HG02763 (cell line): ENCODE measurements around the gene GLIS2.
A peak's percentile ranks its signal among the peaks of the same experiment; 100 is the strongest.

Experiments
- ATAC-seq: cut with Tn5 transposase; IDR thresholded peaks from one replicate; pipeline ENCODE4 v1.9.1; 2021; ENCODE audit warnings: mild to moderate bottlenecking, moderate library complexity; ENCODE audit not compliant: unreplicated experiment

The GLIS2 gene

DNA sequence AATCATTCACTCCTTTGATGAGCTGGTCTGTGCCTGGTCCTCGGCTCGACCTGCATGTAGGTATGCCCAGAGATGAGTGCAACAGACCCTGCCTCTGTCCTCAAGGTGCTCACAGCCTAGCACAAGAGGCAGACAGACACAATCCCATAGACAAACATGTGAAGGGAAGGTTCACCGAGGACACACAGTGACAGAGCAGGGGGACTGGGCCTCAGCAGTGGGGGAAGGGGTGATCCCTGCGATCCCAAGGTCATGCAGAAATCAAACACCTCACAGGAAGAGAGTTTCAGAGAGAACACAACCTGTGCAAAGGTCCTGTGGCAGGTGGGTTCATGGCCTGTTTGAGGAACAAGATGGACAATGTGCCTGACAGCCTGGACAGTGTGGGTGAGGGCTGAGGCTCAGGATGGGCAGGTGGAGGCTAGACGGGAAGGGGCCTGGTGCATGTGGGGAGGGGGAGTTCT is 51.6 kb downstream of the GLIS2 start:
- no peak for ATAC-seq

DNA sequence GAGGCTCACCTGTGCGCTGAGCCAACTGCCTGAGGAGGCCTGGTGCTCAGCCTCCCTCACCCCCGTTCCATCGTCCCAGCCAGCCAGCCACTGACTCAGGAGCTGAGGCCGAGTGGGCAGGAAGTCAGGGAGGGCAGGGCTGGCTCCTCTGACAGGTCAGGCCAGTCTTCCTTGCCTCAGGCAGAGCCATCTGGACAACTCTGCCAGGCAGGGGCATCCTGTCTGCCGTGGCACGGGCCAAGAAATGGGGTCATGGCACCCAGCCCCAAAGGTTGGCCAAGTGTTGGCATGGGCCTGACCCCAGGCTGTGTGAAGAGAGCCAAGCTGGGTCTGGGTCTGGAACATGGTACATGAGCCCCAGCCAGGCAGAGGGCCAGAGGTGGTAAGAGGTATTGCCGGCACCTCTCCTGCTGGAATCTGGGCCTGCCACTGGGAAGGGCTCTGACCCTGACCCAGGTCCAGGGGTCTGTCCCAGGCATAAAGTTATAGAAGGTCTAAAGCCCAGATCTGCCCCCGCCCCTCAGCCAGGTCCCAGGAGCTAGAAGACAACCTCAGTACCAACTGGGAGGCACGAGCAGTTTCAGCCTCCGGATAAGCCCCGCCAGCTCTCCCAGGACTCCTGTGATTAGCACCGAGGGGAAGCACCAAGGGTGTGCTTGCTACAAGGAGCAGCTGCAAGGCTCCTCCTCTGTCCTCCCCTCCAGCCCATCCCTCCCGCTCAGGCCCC is 53.3 kb downstream of the GLIS2 start:
- no peak for ATAC-seq

DNA sequence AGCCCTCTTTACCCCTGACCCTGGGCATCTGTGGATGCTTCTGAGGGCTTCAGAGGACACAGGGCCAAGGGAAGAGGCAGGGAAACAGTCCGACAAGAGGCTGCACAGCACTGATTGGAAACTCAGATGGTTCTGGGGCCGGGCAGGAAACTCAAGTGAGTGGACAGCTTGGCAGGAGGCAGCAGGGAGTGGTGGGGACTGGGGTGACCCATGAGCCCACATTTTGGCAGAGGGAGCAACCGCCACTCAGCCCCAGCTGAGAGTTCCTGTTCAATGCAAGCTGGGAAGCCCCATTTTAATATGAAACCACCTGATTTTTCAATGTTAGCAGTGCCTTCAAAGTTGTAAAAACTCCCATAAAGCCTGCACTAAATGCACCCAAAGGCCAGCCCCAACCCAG is 54.3 kb downstream of the GLIS2 start:
- no peak for ATAC-seq

GRCh38 chr16:4370570-4371356 is 54.9 kb downstream of the GLIS2 start:
- ATAC-seq = no peak

GRCh38 chr16:4371357-4372000 is 55.6 kb downstream of the GLIS2 start, which contains the start of gene VASN:
Gene VASN, plus strand, starts transcription at chr16:4371848. Its CDS starts 9,030 bp downstream, at chr16:4380878.
- ATAC-seq = peak; percentile 53

- ATAC-seq = peak; percentile 22
Measured at GRCh38 chr16:4372001-4372577, 56.2 kb downstream of the GLIS2 start.

- no peak for ATAC-seq
Measured at GRCh38 chr16:4372578-4373355, 56.9 kb downstream of the GLIS2 start.

GRCh38 chr16:4373356-4373908 is 57.6 kb downstream of the GLIS2 start:
- no peak for ATAC-seq

DNA sequence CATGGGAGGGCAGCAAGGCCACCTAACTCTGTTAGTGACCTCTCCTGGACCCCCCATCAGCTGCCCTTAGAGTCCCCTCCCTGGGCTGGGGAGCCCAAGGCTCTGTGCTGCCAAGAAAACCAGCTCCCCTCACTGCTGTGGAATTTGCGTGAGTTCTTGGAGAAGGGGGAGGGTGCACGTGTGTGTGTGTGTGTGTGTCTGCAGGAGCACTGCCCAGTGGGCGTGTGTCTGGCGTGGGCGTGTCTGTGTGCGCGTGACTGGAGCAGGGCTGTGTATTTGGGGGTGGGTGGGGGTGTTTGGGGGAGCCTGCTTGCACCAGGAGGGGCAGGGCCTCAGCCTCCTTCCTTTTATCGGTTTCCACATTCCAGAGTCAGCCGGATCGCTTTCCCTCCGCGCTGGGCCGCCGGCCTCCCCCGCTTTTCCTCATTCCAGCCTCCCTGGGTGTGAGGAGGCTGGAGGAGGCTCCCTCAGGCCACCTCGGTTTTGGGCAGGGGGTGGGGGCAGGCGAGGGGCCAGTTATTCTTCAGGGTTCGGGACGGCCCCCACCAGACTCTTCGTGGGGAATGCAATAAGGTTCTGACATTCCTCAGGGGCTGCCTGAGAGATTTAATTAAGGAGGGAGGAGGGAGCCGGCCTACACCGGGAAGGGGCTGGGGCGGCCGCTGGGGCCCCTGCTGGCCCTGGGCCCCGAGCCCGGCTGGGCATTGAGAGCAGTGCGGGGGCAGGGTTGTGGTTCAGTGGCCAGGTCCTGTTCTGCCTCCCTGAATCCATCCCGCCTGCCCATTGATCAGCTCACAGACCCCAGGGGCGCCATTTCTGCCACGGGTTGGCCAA is 58.3 kb downstream of the GLIS2 start:
- no peak for ATAC-seq

GRCh38 chr16:4375717-4376116 is 59.9 kb downstream of the GLIS2 start:
- ATAC-seq = no peak

DNA sequence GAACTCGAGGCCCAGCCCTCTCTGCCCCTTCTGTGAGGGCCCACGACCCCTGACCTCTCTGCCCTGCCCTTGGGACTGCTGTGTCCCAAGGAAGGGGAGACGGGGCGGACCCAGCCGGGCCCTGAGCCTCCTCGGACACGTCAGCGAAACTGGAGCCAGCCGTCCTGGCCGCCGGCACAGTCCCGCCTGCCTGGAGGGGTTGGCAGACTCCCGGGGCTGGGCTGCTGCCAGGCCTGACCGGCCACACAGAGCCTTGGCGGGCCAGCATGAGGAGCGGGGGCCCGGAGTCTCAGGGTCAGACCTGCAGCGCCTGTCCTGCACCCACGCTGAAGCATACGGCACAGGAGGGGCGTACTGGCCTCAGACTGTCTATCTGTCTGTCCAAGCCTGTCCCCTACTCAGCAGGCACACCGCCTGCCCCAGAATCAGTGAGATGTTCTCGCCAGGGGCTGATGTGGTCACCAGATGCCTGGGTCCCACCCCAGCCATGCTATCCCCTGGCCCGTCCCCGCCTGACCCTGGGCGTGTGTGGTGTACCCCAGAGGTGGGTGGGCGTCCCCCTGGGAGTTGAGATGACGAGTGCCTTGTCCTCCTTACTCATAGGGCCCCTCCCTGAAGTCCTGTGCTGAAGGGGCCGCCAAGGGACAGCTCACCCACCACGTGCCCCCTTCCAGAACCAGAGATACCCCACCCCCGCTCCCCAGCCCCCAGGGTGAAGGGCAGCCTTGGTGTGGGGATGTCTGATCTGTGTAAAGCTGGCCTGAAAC is 60.4 kb downstream of the GLIS2 start:
- no peak for ATAC-seq

DNA sequence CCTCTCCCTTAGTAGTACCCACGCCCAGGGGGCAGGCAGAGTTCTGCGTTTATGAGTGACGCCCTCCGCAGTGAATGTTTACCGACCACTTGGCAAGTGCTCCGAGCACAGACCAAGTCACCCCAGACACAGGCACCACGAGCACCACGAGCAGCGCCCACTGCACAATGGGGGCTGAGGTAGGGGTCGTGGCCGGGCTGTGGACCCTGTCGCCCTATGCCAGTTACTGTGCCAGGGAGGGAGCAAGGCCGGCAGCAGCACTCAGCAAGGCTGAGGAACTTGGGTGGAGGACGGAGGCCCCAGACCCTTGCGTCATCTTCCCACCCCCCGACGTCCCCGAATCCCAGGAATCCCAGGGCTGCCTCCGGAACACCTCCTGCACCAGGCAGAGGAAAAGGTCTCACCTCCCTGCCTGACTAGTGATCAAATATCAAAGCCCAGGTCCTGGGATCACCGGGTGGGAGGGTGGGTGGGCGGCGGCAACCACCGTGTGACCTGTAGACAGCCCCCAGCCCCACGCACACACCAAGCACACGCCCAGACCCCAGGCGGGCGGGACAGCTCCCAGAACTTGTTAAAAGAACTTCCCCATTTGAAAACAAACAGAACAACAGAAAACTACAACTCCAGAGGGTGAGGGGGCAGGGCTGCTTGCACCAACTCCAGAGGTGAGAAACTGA is 61.2 kb downstream of the GLIS2 start:
- ATAC-seq = no peak

GRCh38 chr16:4377573-4378154 is 61.8 kb downstream of the GLIS2 start:
- ATAC-seq = no peak

GRCh38 chr16:4378161-4378666 is 62.3 kb downstream of the GLIS2 start:
- ATAC-seq = no peak

DNA sequence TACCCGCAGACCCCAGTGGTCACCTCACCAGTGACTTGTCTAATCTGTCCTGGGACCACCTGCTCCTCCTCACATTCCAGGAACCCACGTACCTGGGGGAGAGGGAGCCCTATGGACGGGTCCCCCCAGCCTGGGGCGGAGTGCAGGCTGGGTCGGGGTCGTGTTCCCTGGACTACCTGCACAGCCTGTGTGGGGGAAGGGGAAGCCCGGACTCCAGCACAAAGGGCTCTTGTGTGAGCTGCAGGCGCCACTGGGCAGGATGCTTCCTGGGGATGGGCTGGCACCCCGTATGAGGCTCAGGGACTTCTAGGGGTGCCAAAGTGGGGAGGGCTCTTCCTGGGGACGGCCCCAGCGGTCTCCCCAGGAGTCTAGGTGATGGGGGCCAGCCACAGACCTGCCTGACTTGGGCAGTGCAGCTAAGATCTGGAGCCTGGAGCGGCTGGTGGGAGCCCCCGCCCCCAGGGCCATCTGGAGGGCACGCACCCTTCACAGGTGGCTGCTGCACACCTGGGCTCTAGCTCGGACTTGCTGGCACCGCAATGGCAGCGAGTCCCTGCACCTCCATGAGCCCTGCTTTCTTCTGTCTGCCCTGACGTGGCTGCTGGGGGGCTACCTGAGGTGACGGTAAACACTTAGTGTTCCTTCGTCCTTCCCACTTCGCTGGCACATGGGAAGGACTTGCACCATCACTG is 63.3 kb downstream of the GLIS2 start:
- no peak for ATAC-seq

- ATAC-seq = no peak
Measured at GRCh38 chr16:4380119-4381063, 64.5 kb downstream of the GLIS2 start.
